GM21717 (cell line): ENCODE results near the gene CNTD1.
"Not testable (repeated sequence)": the region's sequence is repeated elsewhere in the genome, so short reads cannot be mapped to it uniquely, and the experiment has no call there.

ENCODE experiments used
- ATAC-seq: cut with Tn5 transposase; IDR thresholded peaks from one replicate; pipeline ENCODE4 v1.9.1; 2021; ENCODE audit warnings: mild to moderate bottlenecking, moderate library complexity; ENCODE audit not compliant: unreplicated experiment

CNTD1 gene

GRCh38 chr17:42844761-42845555, 46.3 kb downstream of the CNTD1 start:
- ATAC-seq: no peak

- no peak for ATAC-seq
These were observed 46.9 kb downstream of the CNTD1 start for GRCh38 chr17:42845556-42845917.

GRCh38 chr17:42845918-42846593, 47.4 kb downstream of the CNTD1 start:
- ATAC-seq: no peak

GRCh38 chr17:42846594-42847280, 48.1 kb downstream of the CNTD1 start:
- no peak for ATAC-seq

- ATAC-seq: no peak
These were observed 49.4 kb downstream of the CNTD1 start for GRCh38 chr17:42848093-42848492.

- no peak for ATAC-seq
These were observed 50.4 kb downstream of the CNTD1 start for GRCh38 chr17:42849031-42849430.

- ATAC-seq: no peak
These were observed 51.0 kb downstream of the CNTD1 start for GRCh38 chr17:42849451-42850181.

GRCh38 chr17:42850954-42851353, 52.3 kb downstream of the CNTD1 start, which contains the start of gene AOC3:
TSS of gene AOC3 (plus strand) at chr17:42851199. CDS start at chr17:42851344, 145 bp downstream.
- ATAC-seq: no peak

GRCh38 chr17:42851371-42852240, 52.9 kb downstream of the CNTD1 start:
- ATAC-seq: not testable (repeated sequence)

- no peak for ATAC-seq
These were observed 53.7 kb downstream of the CNTD1 start for GRCh38 chr17:42852351-42852750.

GRCh38 chr17:42853004-42853403, 54.3 kb downstream of the CNTD1 start:
- ATAC-seq: no peak

GRCh38 chr17:42853597-42853967, 54.9 kb downstream of the CNTD1 start:
- ATAC-seq: no peak

- no peak for ATAC-seq
These were observed 55.5 kb downstream of the CNTD1 start for GRCh38 chr17:42853968-42854790.

GRCh38 chr17:42855048-42855596, 56.5 kb downstream of the CNTD1 start:
- ATAC-seq: no peak

GRCh38 chr17:42856093-42856492, 57.4 kb downstream of the CNTD1 start:
- not testable (repeated sequence) for ATAC-seq

GRCh38 chr17:42856516-42856915, 57.9 kb downstream of the CNTD1 start:
- ATAC-seq: not testable (repeated sequence)

- no peak for ATAC-seq
These were observed 58.7 kb downstream of the CNTD1 start for GRCh38 chr17:42857389-42857788.
